Right lobe of liver (tissue), 6 donors: ENCODE results near the gene KLHL15. TPM values are rescaled to one million over a fixed set of nuclear protein-coding genes. Genes with fewer than 3 reads are reported as not detected.

Experiments used
- ATAC-seq, 4 donors: fragments of 200-7000 bp; cut with Tn5 transposase; one replicate each; pipeline ENCODE4 v1.9.1; 2020; ENCODE audit warnings: mild to moderate bottlenecking in 4 of 4, moderate library complexity in 4 of 4
- DNase-seq, 3 donors: peaks; one replicate each; pipeline ENCODE4 v3.0.0-alpha.2; 2020
- H3K27ac ChIP-seq, 3 donors: fragments of 200-600 bp; one replicate each; pipeline ENCODE4 v1.8.0; 2022
- H3K27me3 ChIP-seq, 2 donors: fragments of 200-600 bp; one replicate each; pipeline ENCODE4 v1.8.0; 2022
- H3K36me3 ChIP-seq, 4 donors: fragments of 200-600 bp; sonication (generic) in 1 of 4; one replicate each; pipeline versions ENCODE4 v1.5.1 to v1.8.0; 2017 to 2022; ENCODE audit warnings: control low read depth in 1 of 4
- H3K4me1 ChIP-seq, 4 donors: fragments of 200-600 bp; sonication (generic) in 1 of 4; one replicate each; pipeline versions ENCODE4 v1.5.1 to v1.8.0; 2017 to 2022; ENCODE audit warnings: control low read depth in 1 of 4
- H3K4me3 ChIP-seq, 3 donors: fragments of 200-600 bp; one replicate each; pipeline ENCODE4 v1.8.0; 2022
- H3K9me3 ChIP-seq, 4 donors: fragments of 200-600 bp; sonication (generic) in 1 of 4; one replicate each; pipeline versions ENCODE4 v1.5.1 to v1.8.0; 2017 to 2022; ENCODE audit warnings: control low read depth in 1 of 4
- CTCF ChIP-seq, 4 donors: fragments of 200-600 bp in 3 of 4; fragments of 450-650 bp in 1 of 4; IDR thresholded peaks; one replicate each; pipeline versions ENCODE4 v1.5.1 to v1.8.0; 2016 to 2022; ENCODE audit warnings: antibody characterized with exemption in 4 of 4, mild to moderate bottlenecking in 2 of 4
- POLR2A ChIP-seq: fragments of 450-650 bp; IDR thresholded peaks from one replicate; pipeline ENCODE4 v1.6.1; 2017; ENCODE audit warnings: antibody characterized with exemption, mild to moderate bottlenecking
- WGBS: methylation state at CpG from one replicate; pipeline ENCODE4 v1.1.6; 2018; ENCODE audit warnings: low coverage, low lambda C conversion rate; ENCODE audit not compliant: insufficient coverage; ENCODE audit errors: missing lambda C conversion rate; 5-methylcytosine and 5-hydroxymethylcytosine counted together
- intact Hi-C, 2 donors: fragments of 100-400 bp; cut with DNase I; formaldehyde crosslinking; loops; one replicate each; pipeline versions ENCODE4 v1.11.2 to v1.14.1; 2022
- long read RNA-seq: library from polyadenylated mRNA; unstranded; transcript quantifications from one replicate; pipeline ENCODE4 v2.0.0, GENCODE V29; 2019
- total RNA-seq, 6 experiments: library from RNA; depleted of rRNA in 2 of 6; stranded (reverse); fragments of >200 nt in 2 of 6; fragmentation: NEBNext Ultra II Directional in 3 of 6; extraction: Animal tissue kit (Norgen Biotek cat#: 25700) in 3 of 6; gene quantifications; one replicate each; pipeline versions ENCODE4 v1.1.0 to v1.2.4, GENCODE V29; 2016 to 2023
- donor health status: DM: no; HTN: yes; CAD: no.
- donor health status: DM: no; HTN: no; CAD: no.
- donor health status: DM: no; HTN: no; CAD: no.
- donor health status: DM: no; HTN: yes; CAD: no.
- donor health status: DM: no; HTN: yes; CAD: no.

Gene KLHL15
- 1 to 10 TPM; 4.7 to 6.7 (median 6.0) TPM for total RNA-seq
- long read RNA-seq: 0 reads

- Histone ChIP-seq H3K4me1 (no peaks in the 10 kb centered on the region), H3K27ac (peak within 1 kb of the TSS; percentile 93 to 97 (median 96)), H3K9me3 (no peaks in the 10 kb centered on the region), H3K4me3 (peak within 1 kb of the TSS; percentile 12 to 57 (median 52)), H3K36me3 (no peaks in the 10 kb centered on the region), H3K27me3 (no peaks in the 10 kb centered on the region)
- WGBS: 73% methylated on average over 7 of the region's 7 CpGs
- ATAC-seq (no peak), DNase-seq (no peak)
- intact Hi-C loops: no loop called here
- TF ChIP-seq CTCF (IDR thresholded peaks at IDR 0.05) (no peak), POLR2A (no peak)
These were observed at the start of gene KLHL15 for GRCh38 chrX:24027086-24027485. Gene KLHL15, minus strand, starts transcription at chrX:24027186. Its CDS starts 20,493 bp downstream, at chrX:24006693.

- no peaks in the 10 kb centered on the region for H3K27me3 ChIP-seq
- intact Hi-C loops: no loop called here
- no peaks in the 10 kb centered on the region for H3K9me3 ChIP-seq
- no peak for DNase-seq
- H3K36me3 ChIP-seq: peaks cover 4 to 78% (median 19%) of the 10 kb centered on the region in 4 donors
- H3K4me3 ChIP-seq: no peak overlapping the region
- WGBS: 63% methylated on average over 9 of the region's 9 CpGs
- TF ChIP-seq POLR2A (no peak), CTCF (IDR thresholded peaks at IDR 0.05) (no peak)
- no peak overlapping the region for H3K27ac ChIP-seq
- no peaks in the 10 kb centered on the region for H3K4me1 ChIP-seq
- ATAC-seq: peak; percentile 32 to 59 (median 35)
These were observed 42.9 kb upstream of the KLHL15 start for GRCh38 chrX:24069877-24070276.

DNA sequence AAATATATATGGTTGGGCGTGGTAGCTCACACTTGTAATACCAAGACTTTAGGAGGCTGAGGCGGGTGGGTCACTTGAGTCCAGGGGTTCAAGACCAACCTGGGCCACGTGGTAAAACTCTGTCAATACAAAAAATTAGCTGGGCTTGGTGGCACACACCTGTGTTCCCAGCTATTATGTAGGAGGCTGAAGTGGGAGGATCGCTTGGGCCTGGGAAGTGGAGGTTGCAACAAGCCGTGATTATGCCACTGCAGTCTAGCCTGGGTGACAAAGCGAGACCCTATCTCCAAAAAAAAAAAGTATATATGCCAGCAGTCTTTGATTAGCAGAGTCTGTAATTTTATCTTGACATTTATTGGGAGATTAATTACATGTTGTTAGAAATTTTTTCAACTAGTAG, 36.5 kb upstream of the KLHL15 start:
- ATAC-seq (no peak), DNase-seq (no peak)
- 84% methylated on average over 6 of the region's 6 CpGs for WGBS
- Histone ChIP-seq H3K27me3 (no peaks in the 10 kb centered on the region), H3K4me1 (no peaks in the 10 kb centered on the region), H3K36me3 (peaks cover 4 to 95% (median 23%) of the 10 kb centered on the region in 4 donors), H3K27ac (no peak overlapping the region), H3K4me3 (no peak overlapping the region), H3K9me3 (no peaks in the 10 kb centered on the region)
- intact Hi-C loops: no loop called here
- TF ChIP-seq POLR2A (no peak), CTCF (IDR thresholded peaks at IDR 0.05) (no peak)

DNA sequence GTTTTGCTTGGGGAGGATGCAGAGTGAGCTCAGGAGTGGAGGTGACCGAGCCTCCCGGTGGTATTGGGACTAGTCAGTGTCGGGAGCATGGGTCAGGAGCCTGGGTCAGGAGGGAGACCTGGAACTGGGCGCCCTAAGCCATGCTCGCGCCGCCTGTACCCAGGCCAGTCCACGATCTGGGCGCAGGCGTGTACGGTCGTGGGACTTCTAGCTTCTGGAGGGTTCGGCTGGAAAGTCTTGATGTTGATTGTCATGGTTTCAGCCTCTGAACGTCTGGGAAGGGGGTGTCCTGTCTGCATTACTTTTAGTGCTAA, 28.0 kb upstream of the KLHL15 start:
- intact Hi-C loops: no loop called here
- no peaks in the 10 kb centered on the region for H3K9me3 ChIP-seq
- TF ChIP-seq POLR2A: no peak
- no peak for TF ChIP-seq CTCF (IDR thresholded peaks at IDR 0.05)
- peaks cover 0 to 29% (median 6%) of the 10 kb centered on the region in 4 donors for H3K36me3 ChIP-seq
- DNase-seq (no peak), ATAC-seq (peak; percentile 22 to 42 (median 28))
- 29% methylated on average over 2 of the region's 14 CpGs for WGBS
- no peaks in the 10 kb centered on the region for H3K4me1 ChIP-seq
- H3K4me3 ChIP-seq: peak overlapping the region; percentile 93 to 97 (median 94)
- H3K27me3 ChIP-seq: no peaks in the 10 kb centered on the region
- peak overlapping the region; percentile 83 to 93 (median 89) for H3K27ac ChIP-seq
